ENCODE data around the gene PIGR.

Gene PIGR

DNA sequence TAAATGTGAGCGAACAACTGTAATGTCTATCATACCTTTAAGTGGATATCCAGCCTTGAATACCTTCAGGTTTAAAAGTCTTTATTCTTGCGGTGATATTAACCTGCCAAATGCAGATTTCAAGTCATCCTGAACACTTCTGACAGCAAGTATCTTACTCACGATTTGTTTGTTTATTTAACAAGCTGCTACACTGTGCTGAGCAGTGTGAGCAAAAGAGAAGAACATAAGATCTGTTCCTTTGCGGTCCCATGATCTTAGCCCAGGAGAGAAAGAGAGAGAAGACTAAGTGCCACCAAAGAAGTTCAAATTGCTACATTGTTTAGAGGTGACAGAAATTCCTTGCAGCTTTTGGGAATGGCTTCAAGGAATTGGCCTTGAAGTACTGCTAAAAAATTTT is 58.6 kb downstream of the PIGR start:
- TF ChIP-seq CTCF (IDR thresholded peaks at IDR 0.05; ENCODE audit: poor library complexity, severe bottlenecking) = no peak
- H3K27me3 ChIP-seq (ENCODE audit: insufficient read depth, poor library complexity, severe bottlenecking) = no peaks in the 10 kb centered on the region
- H3K27ac ChIP-seq (ENCODE audit: poor library complexity, severe bottlenecking) = no peak overlapping the region

GRCh38 chr1:206886831-206887230 is 59.4 kb downstream of the PIGR start:
- DNase-seq (ENCODE audit: low spot score) = no peak
- H3K4me3 ChIP-seq (ENCODE audit: severe bottlenecking) = no peak overlapping the region
- H3K27ac ChIP-seq (ENCODE audit: poor library complexity, severe bottlenecking) = no peak overlapping the region
- H3K27me3 ChIP-seq (ENCODE audit: insufficient read depth, poor library complexity, severe bottlenecking) = no peaks in the 10 kb centered on the region
- peaks cover 41% of the 10 kb centered on the region for H3K4me1 ChIP-seq (ENCODE audit: insufficient read depth, poor library complexity, severe bottlenecking)
- H3K36me3 ChIP-seq (ENCODE audit: low read depth) = no peaks in the 10 kb centered on the region
- no peaks in the 10 kb centered on the region for H3K9me3 ChIP-seq (ENCODE audit: severe bottlenecking)
- TF ChIP-seq CTCF (IDR thresholded peaks at IDR 0.05; ENCODE audit: poor library complexity, severe bottlenecking) = no peak
- no peak for ATAC-seq (ENCODE audit: low read depth)

More for the DNA sequence above, 58.6 kb downstream of the PIGR start:
- H3K9me3 ChIP-seq (ENCODE audit: severe bottlenecking) = no peaks in the 10 kb centered on the region
- ATAC-seq (ENCODE audit: low read depth) (no peak), DNase-seq (ENCODE audit: low spot score) (no peak)
- H3K4me3 ChIP-seq (ENCODE audit: severe bottlenecking) = no peak overlapping the region
- no peaks in the 10 kb centered on the region for H3K36me3 ChIP-seq (ENCODE audit: low read depth)
- peaks cover 49% of the 10 kb centered on the region for H3K4me1 ChIP-seq (ENCODE audit: insufficient read depth, poor library complexity, severe bottlenecking)

DNA sequence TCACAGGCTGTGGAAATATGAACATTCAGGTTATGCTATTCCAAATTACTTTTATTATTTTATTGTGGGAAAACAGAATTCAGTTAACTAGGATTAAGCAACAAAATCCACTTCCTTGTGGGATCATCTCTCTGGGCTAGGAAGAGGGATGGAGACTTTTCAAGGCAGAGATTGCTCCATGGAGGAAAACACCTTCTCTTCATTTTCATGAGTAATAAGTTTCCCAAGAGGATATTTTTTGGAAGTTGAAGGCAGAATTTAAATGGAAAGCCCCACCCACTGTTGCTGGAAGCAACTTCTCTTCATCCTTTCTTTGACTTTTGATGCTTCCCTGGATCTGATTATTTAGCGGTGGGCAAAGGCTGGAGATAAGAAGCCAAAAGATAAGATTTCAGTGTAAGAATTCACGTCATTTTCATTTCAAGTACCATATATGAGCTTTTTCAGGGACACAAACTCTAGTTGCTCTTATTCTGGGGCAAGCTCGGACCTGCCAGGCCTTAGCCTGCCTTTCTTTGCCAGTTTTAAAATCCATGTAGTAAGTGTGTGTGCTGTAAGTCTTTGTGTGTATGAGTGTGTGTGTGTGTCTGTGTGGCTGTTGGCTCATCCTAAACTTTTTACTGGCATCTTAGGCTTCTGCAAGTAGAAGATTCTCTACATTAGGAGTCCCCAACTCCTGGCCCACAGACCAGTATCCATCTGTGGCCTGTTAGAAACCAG is 60.8 kb downstream of the PIGR start:
- peak overlapping the region; percentile 37 for H3K27ac ChIP-seq (ENCODE audit: poor library complexity, severe bottlenecking)
- H3K4me3 ChIP-seq (ENCODE audit: severe bottlenecking) = no peak overlapping the region
- H3K4me1 ChIP-seq (ENCODE audit: insufficient read depth, poor library complexity, severe bottlenecking) = peaks cover 27% of the 10 kb centered on the region
- ATAC-seq (ENCODE audit: low read depth) (no peak), DNase-seq (ENCODE audit: low spot score) (no peak)
- TF ChIP-seq CTCF (IDR thresholded peaks at IDR 0.05; ENCODE audit: poor library complexity, severe bottlenecking) = no peak
- H3K36me3 ChIP-seq (ENCODE audit: low read depth) = no peaks in the 10 kb centered on the region
- no peaks in the 10 kb centered on the region for H3K9me3 ChIP-seq (ENCODE audit: severe bottlenecking)
- no peaks in the 10 kb centered on the region for H3K27me3 ChIP-seq (ENCODE audit: insufficient read depth, poor library complexity, severe bottlenecking)

- no peaks in the 10 kb centered on the region for H3K36me3 ChIP-seq (ENCODE audit: low read depth)
- no peak overlapping the region for H3K4me3 ChIP-seq (ENCODE audit: severe bottlenecking)
- ATAC-seq (ENCODE audit: low read depth) (no peak), DNase-seq (ENCODE audit: low spot score) (no peak)
- peaks cover 9% of the 10 kb centered on the region for H3K9me3 ChIP-seq (ENCODE audit: severe bottlenecking)
- H3K27me3 ChIP-seq (ENCODE audit: insufficient read depth, poor library complexity, severe bottlenecking) = no peaks in the 10 kb centered on the region
- H3K4me1 ChIP-seq (ENCODE audit: insufficient read depth, poor library complexity, severe bottlenecking) = peaks cover 17% of the 10 kb centered on the region
- TF ChIP-seq CTCF (IDR thresholded peaks at IDR 0.05; ENCODE audit: poor library complexity, severe bottlenecking) = no peak
- no peak overlapping the region for H3K27ac ChIP-seq (ENCODE audit: poor library complexity, severe bottlenecking)
Measured at GRCh38 chr1:206883876-206884275, 62.4 kb downstream of the PIGR start.

- ATAC-seq (ENCODE audit: low read depth) (no peak), DNase-seq (ENCODE audit: low spot score) (no peak)
- Histone ChIP-seq H3K4me1 (ENCODE audit: insufficient read depth, poor library complexity, severe bottlenecking) (peaks cover 17% of the 10 kb centered on the region), H3K36me3 (ENCODE audit: low read depth) (no peaks in the 10 kb centered on the region), H3K9me3 (ENCODE audit: severe bottlenecking) (peaks cover 16% of the 10 kb centered on the region), H3K27ac (ENCODE audit: poor library complexity, severe bottlenecking) (no peak overlapping the region), H3K27me3 (ENCODE audit: insufficient read depth, poor library complexity, severe bottlenecking) (no peaks in the 10 kb centered on the region), H3K4me3 (ENCODE audit: severe bottlenecking) (no peak overlapping the region)
- TF ChIP-seq CTCF (IDR thresholded peaks at IDR 0.05; ENCODE audit: poor library complexity, severe bottlenecking) = no peak
Measured at GRCh38 chr1:206883160-206883559, 63.1 kb downstream of the PIGR start.
